CD8-positive, alpha-beta memory T cell (primary cell): ENCODE results near the gene PRPF6. TPM values are rescaled to one million over a fixed set of nuclear protein-coding genes. Genes with fewer than 3 reads are reported as not detected.
A peak's percentile ranks its signal among the peaks of the same experiment; 100 is the strongest.

Experiments
- CTCF ChIA-PET: fragments of 350-600 bp; sonication (Branson Sonifier 250); formaldehyde crosslinking; loops from one replicate; lab custom pipeline; 2021; ENCODE audit warnings: antibody characterized with exemption; lab: Charles Lee
- POLR2A ChIA-PET: fragments of 350-600 bp; sonication (Branson Sonifier 250); formaldehyde crosslinking; loops from one replicate; lab custom pipeline; 2021; ENCODE audit warnings: antibody characterized with exemption; lab: Charles Lee
- DNase-seq, 5 donors: peaks; one replicate each; pipeline versions ENCODE4 v3.0.0 to v3.0.0-alpha.2; 2020 to 2022; ENCODE audit warnings: mixed read lengths in 1 of 5
- H3K27ac ChIP-seq: one replicate; pipeline ENCODE4 v1.7.0; 2013; ENCODE audit warnings: low read depth, mild to moderate bottlenecking, low read length, moderate library complexity
- H3K27me3 ChIP-seq: 2 replicates; pipeline ENCODE4 v1.7.0; 2013; ENCODE audit warnings: low read length, mild to moderate bottlenecking; ENCODE audit not compliant: insufficient read depth, poor library complexity, severe bottlenecking
- H3K36me3 ChIP-seq: 2 replicates; pipeline ENCODE4 v1.7.0; 2013; ENCODE audit warnings: mild to moderate bottlenecking, low read length, moderate library complexity; ENCODE audit not compliant: insufficient read depth
- H3K4me1 ChIP-seq: 2 replicates; pipeline ENCODE4 v1.7.0; 2013; ENCODE audit warnings: mild to moderate bottlenecking, low read length, moderate library complexity; ENCODE audit not compliant: insufficient read depth
- H3K4me3 ChIP-seq: 2 replicates; pipeline ENCODE4 v1.7.0; 2013; ENCODE audit warnings: mild to moderate bottlenecking, low read length
- H3K9me3 ChIP-seq: 2 replicates; pipeline ENCODE4 v1.7.0; 2013; ENCODE audit warnings: mild to moderate bottlenecking, low read length
- H3K27ac Mint-ChIP-seq, 8 donors: one replicate each; pipeline ENCODE4 v1.8.0; 2020 to 2021; ENCODE audit warnings: mixed read lengths in 8 of 8, mild to moderate bottlenecking in 6 of 8, inconsistent platforms in 3 of 8, moderate library complexity in 3 of 8
- H3K27me3 Mint-ChIP-seq, 2 donors: one replicate each; pipeline ENCODE4 v1.8.0; 2020 to 2021; ENCODE audit warnings: mixed read lengths in 2 of 2, mild to moderate bottlenecking in 1 of 2, moderate library complexity in 1 of 2
- H3K36me3 Mint-ChIP-seq, 3 donors: one replicate each; pipeline ENCODE4 v1.8.0; 2020 to 2021; ENCODE audit warnings: mixed read lengths in 3 of 3, inconsistent platforms in 1 of 3, mild to moderate bottlenecking in 1 of 3
- H3K4me1 Mint-ChIP-seq, 3 donors: one replicate each; pipeline ENCODE4 v1.8.0; 2020 to 2021; ENCODE audit warnings: mixed read lengths in 3 of 3, inconsistent platforms in 1 of 3, mild to moderate bottlenecking in 1 of 3
- H3K4me3 Mint-ChIP-seq, 7 donors: one replicate each; pipeline ENCODE4 v1.8.0; 2020 to 2021; ENCODE audit warnings: mixed read lengths in 7 of 7, mild to moderate bottlenecking in 6 of 7, moderate library complexity in 4 of 7, inconsistent platforms in 2 of 7
- H3K9me3 Mint-ChIP-seq, 5 donors: one replicate each; pipeline ENCODE4 v1.8.0; 2020 to 2022; ENCODE audit warnings: mixed read lengths in 5 of 5, mild to moderate bottlenecking in 3 of 5, moderate library complexity in 2 of 5, inconsistent platforms in 1 of 5
- polyA plus RNA-seq: library from polyadenylated mRNA; unstranded; fragments of 300-500 nt; fragmentation: Illumina TruSeq; gene quantifications from one replicate; pipeline ENCODE4 v1.2.3, GENCODE V29; 2021
- total RNA-seq, 2 experiments: library from RNA; stranded (reverse); gene quantifications; one replicate each; pipeline ENCODE4 v1.2.3, GENCODE V29; 2021

PRPF6 gene
- total and polyA plus RNA-seq, 3 experiments from 2014 or later = 76.2 to 97.1 (median 78.3) TPM

GRCh38 chr20:64062596-64063388, 81.9 kb downstream of the PRPF6 start, which contains the start of gene TCEA2:
Gene TCEA2, plus strand, starts transcription at chr20:64063198. Its CDS starts 115 bp downstream, at chr20:64063313.
- peak within 1 kb of the TSS; percentile 51 for H3K27ac ChIP-seq
- H3K27me3 ChIP-seq = no peaks in the 10 kb centered on the region
- H3K4me1 ChIP-seq = peaks cover 45% of the 10 kb centered on the region
- Mint-ChIP-seq H3K9me3 (no peaks in the 10 kb centered on the region), H3K4me3 (peak within 1 kb of the TSS; percentile 82 to 89 (median 86)), H3K27me3 (no peaks in the 10 kb centered on the region), H3K27ac (peak within 1 kb of the TSS in 7 of 8 donors; percentile 49 to 92 (median 68)), H3K36me3 (peaks cover 0 to 2% (median 0%) of the 10 kb centered on the region in 3 donors), H3K4me1 (peaks cover 24 to 53% (median 28%) of the 10 kb centered on the region in 3 donors)
- ChIA-PET CTCF (interaction anchor here (0.7 to 3.9 kb wide), 6 partner anchors 9 to 1683 kb away, joined by 3 to 33 read pairs (median 4); partner anchors contain the start of genes C20orf204 and PRPF6), POLR2A (interaction anchor here (0.8 to 1.4 kb wide), 6 partner anchors 13 to 542 kb away, joined by 3 to 6 read pairs (median 4); partner anchors contain the start of genes OPRL1, PRPF6, PTK6 and RGS19)
- DNase-seq = peak; percentile 85 to 94 (median 87)
- peak within 1 kb of the TSS; percentile 50 for H3K4me3 ChIP-seq
- no peaks in the 10 kb centered on the region for H3K9me3 ChIP-seq
- H3K36me3 ChIP-seq = no peaks in the 10 kb centered on the region

GRCh38 chr20:64063389-64064144, 82.6 kb downstream of the PRPF6 start:
- Mint-ChIP-seq H3K4me1 (peaks cover 21 to 50% (median 24%) of the 10 kb centered on the region in 3 donors), H3K27me3 (no peaks in the 10 kb centered on the region), H3K27ac (peak overlapping the region in 7 of 8 donors; percentile 49 to 92 (median 68)), H3K4me3 (peak overlapping the region; percentile 82 to 89 (median 86)), H3K9me3 (no peaks in the 10 kb centered on the region), H3K36me3 (peaks cover 0 to 2% (median 0%) of the 10 kb centered on the region in 3 donors)
- ChIA-PET CTCF (interaction anchor here (0.7 to 3.9 kb wide), 5 partner anchors 25 to 1684 kb away, joined by 3 to 33 read pairs (median 7); partner anchors contain the start of genes C20orf204 and PRPF6), POLR2A (interaction anchor here (0.9 to 1.4 kb wide), 7 partner anchors 12 to 542 kb away, joined by 3 to 6 read pairs (median 4); partner anchors contain the start of genes OPRL1, PRPF6 and RGS19)
- peak overlapping the region; percentile 50 for H3K4me3 ChIP-seq
- H3K9me3 ChIP-seq = no peaks in the 10 kb centered on the region
- no peaks in the 10 kb centered on the region for H3K27me3 ChIP-seq
- H3K27ac ChIP-seq = peak overlapping the region; percentile 51
- peaks cover 41% of the 10 kb centered on the region for H3K4me1 ChIP-seq
- no peak for DNase-seq
- H3K36me3 ChIP-seq = no peaks in the 10 kb centered on the region

GRCh38 chr20:64064145-64064698, 83.3 kb downstream of the PRPF6 start:
- H3K4me1 ChIP-seq = peaks cover 42% of the 10 kb centered on the region
- DNase-seq = no peak
- no peaks in the 10 kb centered on the region for H3K27me3 ChIP-seq
- peaks cover 21 to 50% (median 24%) of the 10 kb centered on the region in 3 donors for H3K4me1 Mint-ChIP-seq
- H3K4me3 ChIP-seq = peak overlapping the region; percentile 50
- POLR2A ChIA-PET = interaction anchor here (1.0 to 1.1 kb wide), 2 partner anchors 15 to 84 kb away, joined by 3 read pairs; partner anchors contain the start of gene RGS19
- no peaks in the 10 kb centered on the region for H3K9me3 Mint-ChIP-seq
- H3K27ac ChIP-seq = no peak overlapping the region
- H3K36me3 ChIP-seq = no peaks in the 10 kb centered on the region
- no peaks in the 10 kb centered on the region for H3K27me3 Mint-ChIP-seq
- CTCF ChIA-PET = interaction anchor here (1.2 to 2.7 kb wide), 2 partner anchors 26 to 56 kb away, joined by 4 to 10 read pairs; no protein-coding TSS in a partner anchor
- peaks cover 0 to 2% (median 0%) of the 10 kb centered on the region in 3 donors for H3K36me3 Mint-ChIP-seq
- H3K9me3 ChIP-seq = no peaks in the 10 kb centered on the region
- peak overlapping the region; percentile 82 to 89 (median 86) for H3K4me3 Mint-ChIP-seq
- H3K27ac Mint-ChIP-seq = peak overlapping the region in 7 of 8 donors; percentile 49 to 88 (median 68)

GRCh38 chr20:64065062-64065973, 84.4 kb downstream of the PRPF6 start:
- Histone ChIP-seq H3K27me3 (no peaks in the 10 kb centered on the region), H3K4me3 (no peak overlapping the region), H3K27ac (no peak overlapping the region), H3K4me1 (peaks cover 50% of the 10 kb centered on the region), H3K36me3 (no peaks in the 10 kb centered on the region), H3K9me3 (no peaks in the 10 kb centered on the region)
- Mint-ChIP-seq H3K4me3 (peak overlapping the region; percentile 53 to 80 (median 64)), H3K4me1 (peaks cover 21 to 50% (median 24%) of the 10 kb centered on the region in 3 donors), H3K36me3 (peaks cover 0 to 2% (median 0%) of the 10 kb centered on the region in 3 donors), H3K9me3 (no peaks in the 10 kb centered on the region), H3K27ac (peak overlapping the region; percentile 42 to 90 (median 80)), H3K27me3 (no peaks in the 10 kb centered on the region)
- POLR2A ChIA-PET = interaction anchor here (1.3 kb wide), 1 partner anchor 18 kb away, joined by 4 read pairs; no protein-coding TSS in a partner anchor
- CTCF ChIA-PET = interaction anchor here (1.2 to 2.7 kb wide), 3 partner anchors 16 to 55 kb away, joined by 4 to 10 read pairs (median 4); no protein-coding TSS in a partner anchor
- no peak for DNase-seq

- H3K9me3 ChIP-seq = no peaks in the 10 kb centered on the region
- no peaks in the 10 kb centered on the region for H3K36me3 ChIP-seq
- Mint-ChIP-seq H3K4me3 (peak overlapping the region; percentile 53 to 80 (median 64)), H3K27me3 (no peaks in the 10 kb centered on the region), H3K36me3 (peaks cover 0 to 2% (median 0%) of the 10 kb centered on the region in 3 donors), H3K9me3 (no peaks in the 10 kb centered on the region), H3K4me1 (peaks cover 21 to 50% (median 24%) of the 10 kb centered on the region in 3 donors), H3K27ac (peak overlapping the region; percentile 34 to 90 (median 80))
- ChIA-PET POLR2A (interaction anchor here (1.3 kb wide), 1 partner anchor 17 kb away, joined by 4 read pairs; no protein-coding TSS in a partner anchor), CTCF (interaction anchor here (1.3 to 2.7 kb wide), 2 partner anchors 15 to 28 kb away, joined by 4 to 10 read pairs; no protein-coding TSS in a partner anchor)
- H3K27me3 ChIP-seq = no peaks in the 10 kb centered on the region
- H3K4me1 ChIP-seq = peaks cover 50% of the 10 kb centered on the region
- no peak overlapping the region for H3K27ac ChIP-seq
- no peak overlapping the region for H3K4me3 ChIP-seq
- peak; percentile 24 to 68 (median 46) for DNase-seq
Observed at GRCh38 chr20:64065974-64066343, 85.0 kb downstream of the PRPF6 start.

GRCh38 chr20:64067005-64067632, 86.2 kb downstream of the PRPF6 start:
- Mint-ChIP-seq H3K4me1 (peaks cover 21 to 46% (median 24%) of the 10 kb centered on the region in 3 donors), H3K27me3 (no peaks in the 10 kb centered on the region), H3K36me3 (peaks cover 0 to 3% (median 0%) of the 10 kb centered on the region in 3 donors), H3K27ac (peak overlapping the region in 3 of 8 donors; percentile 8 to 87 (median 47)), H3K4me3 (peak overlapping the region in 1 of 7 donors; percentile 65), H3K9me3 (no peaks in the 10 kb centered on the region)
- DNase-seq = no peak
- CTCF ChIA-PET = interaction anchor here (1.2 kb wide), 1 partner anchor 17 kb away, joined by 4 read pairs; the partner anchor contains the start of gene LKAAEAR1
- peak overlapping the region; percentile 4 for H3K4me3 ChIP-seq
- H3K4me1 ChIP-seq = peaks cover 50% of the 10 kb centered on the region
- H3K36me3 ChIP-seq = no peaks in the 10 kb centered on the region
- H3K27ac ChIP-seq = no peak overlapping the region
- no peaks in the 10 kb centered on the region for H3K27me3 ChIP-seq
- POLR2A ChIA-PET = interaction anchor here (1.3 kb wide), 1 partner anchor 16 kb away, joined by 4 read pairs; no protein-coding TSS in a partner anchor
- H3K9me3 ChIP-seq = no peaks in the 10 kb centered on the region
